ENCODE measurements around the gene SRSF7.

The SRSF7 gene

DNA sequence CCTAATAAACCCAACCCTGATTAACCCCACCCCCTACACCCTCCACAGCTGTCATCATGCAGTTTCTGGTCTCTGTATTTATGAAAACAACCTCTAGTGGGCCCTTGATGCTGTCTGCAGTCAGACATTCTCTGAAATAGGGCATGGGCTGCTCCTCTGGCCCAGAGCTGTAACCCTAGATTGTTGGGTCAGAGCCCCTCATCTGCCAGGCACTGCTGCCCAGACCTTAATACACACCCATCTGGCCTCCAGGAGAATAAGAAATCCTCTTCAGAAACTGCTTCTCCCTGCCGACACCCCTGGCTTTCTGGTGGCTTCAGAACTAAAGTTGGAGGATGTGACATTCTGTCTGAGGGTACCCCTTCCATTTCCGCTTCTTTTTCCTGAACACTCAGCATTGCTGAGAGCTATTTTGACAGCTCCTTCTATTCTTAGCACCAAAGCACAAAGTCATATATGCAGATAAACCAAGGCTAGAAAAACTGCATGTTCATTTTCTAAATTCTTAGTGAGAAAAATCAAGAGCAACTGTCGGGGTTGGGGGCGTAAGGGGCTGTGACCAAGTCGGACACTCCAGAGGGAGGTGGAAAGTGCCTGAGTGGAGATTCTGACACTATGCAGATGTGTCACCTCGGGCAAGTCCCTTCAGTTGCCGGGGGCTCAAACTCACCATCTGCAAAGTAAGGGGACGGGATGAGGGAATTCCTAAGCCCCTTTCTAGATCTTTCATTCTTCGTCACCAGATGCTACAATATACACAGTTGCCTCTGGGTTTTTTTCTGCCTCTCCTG lies 28.7 kb downstream of the SRSF7 start:
- Histone ChIP-seq H2AK5ac (ENCODE audit: low read length, severe bottlenecking) (no peak overlapping the region), H3K27ac (ENCODE audit: low read length, poor library complexity, severe bottlenecking) (no peak overlapping the region), H3K23ac (ENCODE audit: low read length in 2 of 2) (no peak overlapping the region), H4K8ac (ENCODE audit: low read length) (no peak overlapping the region), H2BK15ac (ENCODE audit: low read depth, poor library complexity, severe bottlenecking) (no peak overlapping the region), H2BK120ac (ENCODE audit: low read depth, low read length) (no peak overlapping the region), H3K27me3 (ENCODE audit: control insufficient read depth in 1 of 2, insufficient read depth in 1 of 2, low read length in 2 of 2) (no peaks in the 10 kb centered on the region), H3K79me1 (replicated peaks; ENCODE audit: low read length, poor library complexity, severe bottlenecking) (peaks cover 2% of the 10 kb centered on the region), H2BK5ac (ENCODE audit: low read depth, low read length, poor library complexity, severe bottlenecking) (no peak overlapping the region), H3K4ac (ENCODE audit: low read depth in 1 of 2, low read length in 2 of 2) (no peak overlapping the region), H3K36me3 (ENCODE audit: control insufficient read depth in 1 of 2, insufficient read depth in 2 of 2, low read depth in 1 of 2, low read length in 2 of 2) (no peaks in the 10 kb centered on the region), H2AFZ (ENCODE audit: low read depth, low read length) (no peak overlapping the region), H3K9me3 (ENCODE audit: control insufficient read depth, low read length) (no peaks in the 10 kb centered on the region), H4K91ac (ENCODE audit: low read length) (no peak overlapping the region), H3K4me2 (ENCODE audit: low read length, poor library complexity, severe bottlenecking) (no peak overlapping the region), H3K4me1 (ENCODE audit: control insufficient read depth, insufficient read depth, low read depth, low read length) (no peaks in the 10 kb centered on the region), H3K4me3 (ENCODE audit: insufficient read depth in 1 of 2, low read depth in 1 of 2, low read length in 2 of 2) (no peak overlapping the region), H3K9ac (ENCODE audit: low read length) (no peak overlapping the region), H2BK12ac (ENCODE audit: low read length in 2 of 2) (no peak overlapping the region), H3K18ac (ENCODE audit: low read depth in 1 of 2, low read length in 2 of 2) (no peak overlapping the region), H3K14ac (ENCODE audit: low read length in 2 of 2) (no peak overlapping the region)
- WGBS, result 88% methylated on average over 9 of the region's 9 CpGs
- no peak for DNase-seq

DNA sequence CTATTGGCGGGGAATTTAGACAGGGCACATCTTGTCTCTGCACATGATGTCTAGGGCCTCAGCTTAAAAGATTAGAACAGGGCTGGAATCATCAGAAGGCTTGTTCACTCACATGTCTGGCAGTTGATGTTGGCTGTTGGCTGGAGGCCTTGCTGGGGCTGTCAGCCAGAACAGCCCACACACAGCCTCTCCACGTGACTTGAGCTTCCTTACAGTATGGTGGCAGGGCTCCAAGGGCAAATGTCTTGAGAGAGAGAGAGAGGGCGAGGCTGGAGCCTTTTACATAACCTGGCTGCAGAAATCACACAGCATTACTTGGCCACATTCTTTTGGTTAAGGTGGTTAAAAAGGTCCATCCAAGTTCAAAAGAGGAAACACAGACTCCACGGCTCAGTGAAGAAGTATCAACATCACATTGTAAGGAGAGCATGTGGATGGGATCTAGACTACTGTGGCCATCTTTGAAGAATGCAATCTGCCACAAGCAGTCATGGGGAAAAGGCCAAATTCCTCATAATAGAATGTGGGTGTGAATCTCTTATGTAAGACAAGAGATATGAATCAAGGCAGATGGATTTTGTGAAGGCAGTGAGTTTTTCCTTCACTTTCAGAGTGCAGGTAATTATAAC lies 30.4 kb downstream of the SRSF7 start:
- no peak overlapping the region for H2BK15ac ChIP-seq (ENCODE audit: low read depth, poor library complexity, severe bottlenecking)
- H4K8ac ChIP-seq (ENCODE audit: low read length), result no peak overlapping the region
- no peak overlapping the region for H2AFZ ChIP-seq (ENCODE audit: low read depth, low read length)
- no peak overlapping the region for H3K4ac ChIP-seq (ENCODE audit: low read depth in 1 of 2, low read length in 2 of 2)
- peaks cover 2% of the 10 kb centered on the region for H3K79me1 ChIP-seq (replicated peaks; ENCODE audit: low read length, poor library complexity, severe bottlenecking)
- no peak overlapping the region for H3K14ac ChIP-seq (ENCODE audit: low read length in 2 of 2)
- H2BK120ac ChIP-seq (ENCODE audit: low read depth, low read length), result no peak overlapping the region
- no peak overlapping the region for H2BK5ac ChIP-seq (ENCODE audit: low read depth, low read length, poor library complexity, severe bottlenecking)
- WGBS, result 92% methylated on average over 4 of the region's 4 CpGs
- H3K9ac ChIP-seq (ENCODE audit: low read length), result peak overlapping the region; percentile 11
- H3K4me2 ChIP-seq (ENCODE audit: low read length, poor library complexity, severe bottlenecking), result no peak overlapping the region
- H3K18ac ChIP-seq (ENCODE audit: low read depth in 1 of 2, low read length in 2 of 2), result peak overlapping the region in 1 of 2 experiments; percentile 16
- H3K9me3 ChIP-seq (ENCODE audit: control insufficient read depth, low read length), result no peaks in the 10 kb centered on the region
- no peak overlapping the region for H3K23ac ChIP-seq (ENCODE audit: low read length in 2 of 2)
- H3K27ac ChIP-seq (ENCODE audit: low read length, poor library complexity, severe bottlenecking), result peak overlapping the region; percentile 44
- no peak overlapping the region for H2BK12ac ChIP-seq (ENCODE audit: low read length in 2 of 2)
- H3K36me3 ChIP-seq (ENCODE audit: control insufficient read depth in 1 of 2, insufficient read depth in 2 of 2, low read depth in 1 of 2, low read length in 2 of 2), result no peaks in the 10 kb centered on the region
- H3K4me3 ChIP-seq (ENCODE audit: insufficient read depth in 1 of 2, low read depth in 1 of 2, low read length in 2 of 2), result no peak overlapping the region
- H4K91ac ChIP-seq (ENCODE audit: low read length), result no peak overlapping the region
- no peak for DNase-seq
- H3K4me1 ChIP-seq (ENCODE audit: control insufficient read depth, insufficient read depth, low read depth, low read length), result peaks cover 1% of the 10 kb centered on the region
- H3K27me3 ChIP-seq (ENCODE audit: control insufficient read depth in 1 of 2, insufficient read depth in 1 of 2, low read length in 2 of 2), result no peaks in the 10 kb centered on the region
- no peak overlapping the region for H2AK5ac ChIP-seq (ENCODE audit: low read length, severe bottlenecking)

GRCh38 chr2:38719706-38720105 lies 31.5 kb downstream of the SRSF7 start:
- no peak for DNase-seq
- no peak overlapping the region for H3K4me2 ChIP-seq (ENCODE audit: low read length, poor library complexity, severe bottlenecking)
- H4K91ac ChIP-seq (ENCODE audit: low read length), result no peak overlapping the region
- no peak overlapping the region for H2BK12ac ChIP-seq (ENCODE audit: low read length in 2 of 2)
- no peak overlapping the region for H3K4me3 ChIP-seq (ENCODE audit: insufficient read depth in 1 of 2, low read depth in 1 of 2, low read length in 2 of 2)
- H3K14ac ChIP-seq (ENCODE audit: low read length in 2 of 2), result no peak overlapping the region
- no peak overlapping the region for H2BK120ac ChIP-seq (ENCODE audit: low read depth, low read length)
- H3K9me3 ChIP-seq (ENCODE audit: control insufficient read depth, low read length), result no peaks in the 10 kb centered on the region
- H3K4ac ChIP-seq (ENCODE audit: low read depth in 1 of 2, low read length in 2 of 2), result no peak overlapping the region
- no peaks in the 10 kb centered on the region for H3K79me1 ChIP-seq (replicated peaks; ENCODE audit: low read length, poor library complexity, severe bottlenecking)
- no peak overlapping the region for H3K27ac ChIP-seq (ENCODE audit: low read length, poor library complexity, severe bottlenecking)
- no peak overlapping the region for H2BK15ac ChIP-seq (ENCODE audit: low read depth, poor library complexity, severe bottlenecking)
- no peak overlapping the region for H4K8ac ChIP-seq (ENCODE audit: low read length)
- no peak overlapping the region for H3K9ac ChIP-seq (ENCODE audit: low read length)
- no peak overlapping the region for H2AFZ ChIP-seq (ENCODE audit: low read depth, low read length)
- no peak overlapping the region for H2BK5ac ChIP-seq (ENCODE audit: low read depth, low read length, poor library complexity, severe bottlenecking)
- 93% methylated on average over 11 of the region's 12 CpGs for WGBS
- H3K4me1 ChIP-seq (ENCODE audit: control insufficient read depth, insufficient read depth, low read depth, low read length), result peaks cover 1% of the 10 kb centered on the region
- no peak overlapping the region for H2AK5ac ChIP-seq (ENCODE audit: low read length, severe bottlenecking)
- no peaks in the 10 kb centered on the region for H3K27me3 ChIP-seq (ENCODE audit: control insufficient read depth in 1 of 2, insufficient read depth in 1 of 2, low read length in 2 of 2)
- H3K23ac ChIP-seq (ENCODE audit: low read length in 2 of 2), result no peak overlapping the region
- H3K18ac ChIP-seq (ENCODE audit: low read depth in 1 of 2, low read length in 2 of 2), result no peak overlapping the region
- H3K36me3 ChIP-seq (ENCODE audit: control insufficient read depth in 1 of 2, insufficient read depth in 2 of 2, low read depth in 1 of 2, low read length in 2 of 2), result no peaks in the 10 kb centered on the region

DNA sequence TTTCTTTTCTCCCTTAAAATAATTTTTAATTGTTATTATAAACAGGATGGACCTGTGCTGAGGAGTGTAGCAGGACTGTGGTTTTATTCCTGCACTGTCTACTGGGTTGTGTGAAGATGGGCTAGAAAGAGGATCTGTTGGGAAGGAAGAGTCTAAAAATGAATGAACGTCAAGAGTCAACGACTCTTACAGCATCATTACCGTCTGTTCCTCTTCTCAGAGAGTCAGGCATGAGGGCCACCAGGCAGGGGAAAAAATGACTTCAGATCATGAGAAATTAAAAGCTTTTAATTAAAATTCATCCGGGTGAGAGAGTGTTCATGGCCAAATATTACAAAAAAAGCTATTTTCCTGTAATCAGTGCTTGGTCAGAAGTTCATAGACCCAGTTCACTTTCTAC lies 32.6 kb downstream of the SRSF7 start:
- no peak overlapping the region for H3K18ac ChIP-seq (ENCODE audit: low read depth in 1 of 2, low read length in 2 of 2)
- H3K27me3 ChIP-seq (ENCODE audit: control insufficient read depth in 1 of 2, insufficient read depth in 1 of 2, low read length in 2 of 2), result no peaks in the 10 kb centered on the region
- no peak overlapping the region for H3K4ac ChIP-seq (ENCODE audit: low read depth in 1 of 2, low read length in 2 of 2)
- H3K9me3 ChIP-seq (ENCODE audit: control insufficient read depth, low read length), result no peaks in the 10 kb centered on the region
- no peak overlapping the region for H3K14ac ChIP-seq (ENCODE audit: low read length in 2 of 2)
- no peak overlapping the region for H2AFZ ChIP-seq (ENCODE audit: low read depth, low read length)
- H3K4me1 ChIP-seq (ENCODE audit: control insufficient read depth, insufficient read depth, low read depth, low read length), result peaks cover 1% of the 10 kb centered on the region
- 100% methylated on average over 4 of the region's 4 CpGs for WGBS
- no peak overlapping the region for H2BK120ac ChIP-seq (ENCODE audit: low read depth, low read length)
- H2AK5ac ChIP-seq (ENCODE audit: low read length, severe bottlenecking), result no peak overlapping the region
- no peaks in the 10 kb centered on the region for H3K79me1 ChIP-seq (replicated peaks; ENCODE audit: low read length, poor library complexity, severe bottlenecking)
- no peak for DNase-seq
- no peak overlapping the region for H3K4me2 ChIP-seq (ENCODE audit: low read length, poor library complexity, severe bottlenecking)
- H2BK15ac ChIP-seq (ENCODE audit: low read depth, poor library complexity, severe bottlenecking), result no peak overlapping the region
- H3K9ac ChIP-seq (ENCODE audit: low read length), result no peak overlapping the region
- no peak overlapping the region for H2BK5ac ChIP-seq (ENCODE audit: low read depth, low read length, poor library complexity, severe bottlenecking)
- H4K91ac ChIP-seq (ENCODE audit: low read length), result no peak overlapping the region
- no peak overlapping the region for H2BK12ac ChIP-seq (ENCODE audit: low read length in 2 of 2)
- no peaks in the 10 kb centered on the region for H3K36me3 ChIP-seq (ENCODE audit: control insufficient read depth in 1 of 2, insufficient read depth in 2 of 2, low read depth in 1 of 2, low read length in 2 of 2)
- no peak overlapping the region for H3K4me3 ChIP-seq (ENCODE audit: insufficient read depth in 1 of 2, low read depth in 1 of 2, low read length in 2 of 2)
- H4K8ac ChIP-seq (ENCODE audit: low read length), result no peak overlapping the region
- no peak overlapping the region for H3K23ac ChIP-seq (ENCODE audit: low read length in 2 of 2)
- no peak overlapping the region for H3K27ac ChIP-seq (ENCODE audit: low read length, poor library complexity, severe bottlenecking)

Data from mesenchymal stem cell (in vitro differentiated cells and primary cell).